Measurements from ENCODE around the gene PTPRD. TPM values are rescaled to one million over a fixed set of nuclear protein-coding genes. Genes with fewer than 3 reads are reported as not detected.

The PTPRD gene
- total RNA-seq, 3 donors from 2014 or later: 0.26 to 0.49 (median 0.28) TPM

GRCh38 chr9:8784838-8785237 lies 1828.0 kb downstream of the PTPRD start:
- Mint-ChIP-seq H3K36me3 (ENCODE audit: insufficient read depth) (no peaks in the 10 kb centered on the region), H3K4me1 (ENCODE audit: low read depth) (no peaks in the 10 kb centered on the region)

GRCh38 chr9:8783941-8784340 lies 1828.9 kb downstream of the PTPRD start:
- no peak for ATAC-seq
- Mint-ChIP-seq H3K9me3 (no peaks in the 10 kb centered on the region), H3K4me1 (ENCODE audit: low read depth) (no peaks in the 10 kb centered on the region), H3K4me3 (no peak overlapping the region), H3K27me3 (ENCODE audit: low read depth) (no peaks in the 10 kb centered on the region), H3K36me3 (ENCODE audit: insufficient read depth) (no peaks in the 10 kb centered on the region)
- DNase-seq: no peak

More at GRCh38 chr9:8784838-8785237, 1828.0 kb downstream of the PTPRD start:
- no peaks in the 10 kb centered on the region for H3K27me3 Mint-ChIP-seq (ENCODE audit: low read depth)
- no peaks in the 10 kb centered on the region for H3K9me3 Mint-ChIP-seq
- DNase-seq (no peak), ATAC-seq (no peak)
- H3K4me3 Mint-ChIP-seq: no peak overlapping the region

GRCh38 chr9:8782237-8782636 lies 1830.6 kb downstream of the PTPRD start:
- no peak for ATAC-seq
- Mint-ChIP-seq H3K27me3 (ENCODE audit: low read depth) (no peaks in the 10 kb centered on the region), H3K4me3 (no peak overlapping the region)

GRCh38 chr9:8781458-8781857 lies 1831.3 kb downstream of the PTPRD start:
- H3K4me1 Mint-ChIP-seq (ENCODE audit: low read depth): no peaks in the 10 kb centered on the region
- no peak for ATAC-seq
- no peaks in the 10 kb centered on the region for H3K27me3 Mint-ChIP-seq (ENCODE audit: low read depth)

More at GRCh38 chr9:8782237-8782636, 1830.6 kb downstream of the PTPRD start:
- no peak for DNase-seq
- no peaks in the 10 kb centered on the region for H3K36me3 Mint-ChIP-seq (ENCODE audit: insufficient read depth)
- H3K9me3 Mint-ChIP-seq: no peaks in the 10 kb centered on the region
- no peaks in the 10 kb centered on the region for H3K4me1 Mint-ChIP-seq (ENCODE audit: low read depth)

GRCh38 chr9:8780386-8780785 lies 1832.4 kb downstream of the PTPRD start:
- Mint-ChIP-seq H3K4me3 (no peak overlapping the region), H3K9me3 (no peaks in the 10 kb centered on the region), H3K4me1 (ENCODE audit: low read depth) (no peaks in the 10 kb centered on the region), H3K27me3 (ENCODE audit: low read depth) (no peaks in the 10 kb centered on the region), H3K36me3 (ENCODE audit: insufficient read depth) (no peaks in the 10 kb centered on the region)
- ATAC-seq: no peak
- no peak for DNase-seq

More at GRCh38 chr9:8781458-8781857, 1831.3 kb downstream of the PTPRD start:
- Mint-ChIP-seq H3K4me3 (no peak overlapping the region), H3K9me3 (no peaks in the 10 kb centered on the region), H3K36me3 (ENCODE audit: insufficient read depth) (no peaks in the 10 kb centered on the region)
- no peak for DNase-seq

GRCh38 chr9:8779478-8779877 lies 1833.3 kb downstream of the PTPRD start:
- no peak for DNase-seq
- Mint-ChIP-seq H3K4me3 (no peak overlapping the region), H3K36me3 (ENCODE audit: insufficient read depth) (no peaks in the 10 kb centered on the region), H3K4me1 (ENCODE audit: low read depth) (no peaks in the 10 kb centered on the region), H3K9me3 (no peaks in the 10 kb centered on the region), H3K27me3 (ENCODE audit: low read depth) (no peaks in the 10 kb centered on the region)
- ATAC-seq: no peak

- no peak for DNase-seq
- no peaks in the 10 kb centered on the region for H3K36me3 Mint-ChIP-seq (ENCODE audit: insufficient read depth)
- H3K4me3 Mint-ChIP-seq: no peak overlapping the region
- H3K4me1 Mint-ChIP-seq (ENCODE audit: low read depth): no peaks in the 10 kb centered on the region
- H3K27me3 Mint-ChIP-seq (ENCODE audit: low read depth): no peaks in the 10 kb centered on the region
- H3K9me3 Mint-ChIP-seq: no peaks in the 10 kb centered on the region
- ATAC-seq: no peak
Measured at GRCh38 chr9:8778356-8778755, 1834.4 kb downstream of the PTPRD start.

GRCh38 chr9:8772302-8772701 lies 1840.5 kb downstream of the PTPRD start:
- Mint-ChIP-seq H3K36me3 (ENCODE audit: insufficient read depth) (no peaks in the 10 kb centered on the region), H3K4me1 (ENCODE audit: low read depth) (no peaks in the 10 kb centered on the region), H3K27me3 (ENCODE audit: low read depth) (no peaks in the 10 kb centered on the region), H3K4me3 (no peak overlapping the region), H3K9me3 (no peaks in the 10 kb centered on the region)
- ATAC-seq (no peak), DNase-seq (no peak)

GRCh38 chr9:8769153-8769552 lies 1843.6 kb downstream of the PTPRD start:
- Mint-ChIP-seq H3K27me3 (ENCODE audit: low read depth) (no peaks in the 10 kb centered on the region), H3K36me3 (ENCODE audit: insufficient read depth) (no peaks in the 10 kb centered on the region), H3K4me1 (ENCODE audit: low read depth) (no peaks in the 10 kb centered on the region), H3K9me3 (no peaks in the 10 kb centered on the region), H3K4me3 (no peak overlapping the region)
- DNase-seq (no peak), ATAC-seq (no peak)

- no peaks in the 10 kb centered on the region for H3K4me1 Mint-ChIP-seq (ENCODE audit: low read depth)
- DNase-seq (no peak), ATAC-seq (no peak)
- H3K27me3 Mint-ChIP-seq (ENCODE audit: low read depth): no peaks in the 10 kb centered on the region
- no peak overlapping the region for H3K4me3 Mint-ChIP-seq
- H3K9me3 Mint-ChIP-seq: no peaks in the 10 kb centered on the region
- H3K36me3 Mint-ChIP-seq (ENCODE audit: insufficient read depth): no peaks in the 10 kb centered on the region
Measured at GRCh38 chr9:8766096-8766495, 1846.7 kb downstream of the PTPRD start.

GRCh38 chr9:8764051-8764450 lies 1848.8 kb downstream of the PTPRD start:
- H3K4me3 Mint-ChIP-seq: no peak overlapping the region
- no peaks in the 10 kb centered on the region for H3K9me3 Mint-ChIP-seq
- no peak for DNase-seq
- no peaks in the 10 kb centered on the region for H3K4me1 Mint-ChIP-seq (ENCODE audit: low read depth)
- no peaks in the 10 kb centered on the region for H3K27me3 Mint-ChIP-seq (ENCODE audit: low read depth)
- H3K36me3 Mint-ChIP-seq (ENCODE audit: insufficient read depth): no peaks in the 10 kb centered on the region
- ATAC-seq: no peak

GRCh38 chr9:8762479-8763085 lies 1850.2 kb downstream of the PTPRD start:
- DNase-seq (no peak), ATAC-seq (no peak)
- no peaks in the 10 kb centered on the region for H3K27me3 Mint-ChIP-seq (ENCODE audit: low read depth)
- H3K9me3 Mint-ChIP-seq: no peaks in the 10 kb centered on the region
- H3K4me3 Mint-ChIP-seq: no peak overlapping the region
- no peaks in the 10 kb centered on the region for H3K4me1 Mint-ChIP-seq (ENCODE audit: low read depth)
- no peaks in the 10 kb centered on the region for H3K36me3 Mint-ChIP-seq (ENCODE audit: insufficient read depth)

GRCh38 chr9:8760000-8760767 lies 1852.6 kb downstream of the PTPRD start:
- H3K36me3 Mint-ChIP-seq (ENCODE audit: insufficient read depth): no peaks in the 10 kb centered on the region
- H3K4me3 Mint-ChIP-seq: no peak overlapping the region
- no peaks in the 10 kb centered on the region for H3K27me3 Mint-ChIP-seq (ENCODE audit: low read depth)
- no peak for DNase-seq
- ATAC-seq: no peak
- H3K9me3 Mint-ChIP-seq: no peaks in the 10 kb centered on the region
- no peaks in the 10 kb centered on the region for H3K4me1 Mint-ChIP-seq (ENCODE audit: low read depth)

GRCh38 chr9:8757881-8758280 lies 1854.9 kb downstream of the PTPRD start:
- Mint-ChIP-seq H3K36me3 (ENCODE audit: insufficient read depth) (no peaks in the 10 kb centered on the region), H3K4me1 (ENCODE audit: low read depth) (no peaks in the 10 kb centered on the region), H3K27me3 (ENCODE audit: low read depth) (no peaks in the 10 kb centered on the region), H3K4me3 (no peak overlapping the region), H3K9me3 (no peaks in the 10 kb centered on the region)
- DNase-seq (no peak), ATAC-seq (no peak)

- H3K9me3 Mint-ChIP-seq: no peaks in the 10 kb centered on the region
- no peaks in the 10 kb centered on the region for H3K27me3 Mint-ChIP-seq (ENCODE audit: low read depth)
- H3K4me3 Mint-ChIP-seq: no peak overlapping the region
- no peak for ATAC-seq
- DNase-seq: no peak
- H3K4me1 Mint-ChIP-seq (ENCODE audit: low read depth): no peaks in the 10 kb centered on the region
- H3K36me3 Mint-ChIP-seq (ENCODE audit: insufficient read depth): no peaks in the 10 kb centered on the region
Measured at GRCh38 chr9:8754751-8755150, 1858.1 kb downstream of the PTPRD start.

All from activated T-cell treated with anti-CD3 and anti-CD28 coated beads, Interleukin-2, amount 50 U/mL, for 4 hours (primary cell).